CD14-positive monocyte (primary cell): ENCODE measurements around the gene HNF1B. TPM values are rescaled to one million over a fixed set of nuclear protein-coding genes. Genes with fewer than 3 reads are reported as not detected.

Source experiments
- DNase-seq, 3 donors: peaks; one replicate each; pipeline ENCODE4 v3.0.0-alpha.2; 2011 to 2022
- H2AFZ ChIP-seq: 2 replicates; pipeline ENCODE4 v1.6.0; 2012; ENCODE audit warnings: mild to moderate bottlenecking, low read depth, low read length, inconsistent platforms; ENCODE audit not compliant: insufficient read depth, poor library complexity, severe bottlenecking
- H3K27ac ChIP-seq, 2 donors: 1 replicate in 1 of 2; 2 replicates in 1 of 2; pipeline ENCODE4 v1.5.1; 2012 to 2013; ENCODE audit warnings: low read length in 2 of 2, control low read depth in 1 of 2, inconsistent platforms in 1 of 2, low read depth in 1 of 2, mild to moderate bottlenecking in 1 of 2
- H3K27me3 ChIP-seq, 2 donors: one replicate each; pipeline versions ENCODE4 v1.6.0 to v1.6.1; 2011 to 2013; ENCODE audit warnings: low read length in 2 of 2; ENCODE audit not compliant: control insufficient read depth in 2 of 2, insufficient read depth in 2 of 2
- H3K36me3 ChIP-seq, 2 donors: replicated peaks in 1 of 2; 1 replicate in 1 of 2; 2 replicates in 1 of 2; pipeline versions ENCODE4 v1.5.1 to v1.6.1; 2012 to 2013; ENCODE audit warnings: low read length in 2 of 2, control low read depth in 1 of 2, inconsistent platforms in 1 of 2, mild to moderate bottlenecking in 1 of 2; ENCODE audit not compliant: insufficient read depth in 2 of 2, control insufficient read depth in 1 of 2
- H3K4me1 ChIP-seq, 2 donors: 1 replicate in 1 of 2; 2 replicates in 1 of 2; pipeline versions ENCODE4 v1.5.1 to v1.6.1; 2012 to 2013; ENCODE audit warnings: low read length in 2 of 2, control low read depth in 1 of 2, inconsistent platforms in 1 of 2, mild to moderate bottlenecking in 1 of 2, moderate library complexity in 1 of 2; ENCODE audit not compliant: insufficient read depth in 2 of 2, control insufficient read depth in 1 of 2
- H3K4me2 ChIP-seq: replicated peaks from 2 replicates; pipeline ENCODE3; 2012; ENCODE audit warnings: low read length, moderate library complexity, mild to moderate bottlenecking; ENCODE audit not compliant: poor library complexity, severe bottlenecking; ENCODE audit errors: extremely low read depth
- H3K4me3 ChIP-seq, 3 experiments: fragments of 200-600 bp in 1 of 3; sonication (generic) in 1 of 3; replicated peaks in 1 of 3; 1 replicate in 2 of 3; 2 replicates in 1 of 3; pipeline ENCODE4 v1.5.1; 2011 to 2013; ENCODE audit warnings: low read length in 3 of 3, mild to moderate bottlenecking in 3 of 3, control low read depth in 2 of 3, low read depth in 2 of 3, inconsistent platforms in 1 of 3, moderate library complexity in 1 of 3
- H3K79me2 ChIP-seq: 2 replicates; pipeline ENCODE4 v1.6.0; 2012; ENCODE audit warnings: mild to moderate bottlenecking, control low read depth, inconsistent platforms, low read length, moderate library complexity; ENCODE audit not compliant: insufficient read depth
- H3K9ac ChIP-seq: 2 replicates; pipeline ENCODE4 v1.6.0; 2017; ENCODE audit warnings: low read length, mild to moderate bottlenecking; ENCODE audit not compliant: insufficient read depth, poor library complexity, severe bottlenecking
- H3K9me3 ChIP-seq, 2 donors: replicated peaks in 1 of 2; 1 replicate in 1 of 2; 2 replicates in 1 of 2; pipeline versions ENCODE4 v1.5.1 to v1.6.1; 2012 to 2013; ENCODE audit warnings: low read length in 2 of 2, control low read depth in 1 of 2; ENCODE audit not compliant: control insufficient read depth in 1 of 2, insufficient read depth in 1 of 2
- H4K20me1 ChIP-seq: 2 replicates; pipeline ENCODE4 v1.6.0; 2012; ENCODE audit warnings: mild to moderate bottlenecking, low read length, control low read depth, moderate library complexity; ENCODE audit not compliant: insufficient read depth
- H3K27ac Mint-ChIP-seq, 7 donors: one replicate each; pipeline ENCODE4 v1.8.0; 2020; ENCODE audit warnings: mild to moderate bottlenecking in 7 of 7, mixed read lengths in 7 of 7, moderate library complexity in 6 of 7, inconsistent platforms in 2 of 7
- H3K27me3 Mint-ChIP-seq, 3 donors: one replicate each; pipeline ENCODE4 v1.8.0; 2021 to 2022; ENCODE audit warnings: low read depth in 3 of 3, mild to moderate bottlenecking in 3 of 3, mixed read lengths in 3 of 3, moderate library complexity in 3 of 3, inconsistent platforms in 1 of 3
- H3K36me3 Mint-ChIP-seq, 2 donors: one replicate each; pipeline ENCODE4 v1.8.0; 2020; ENCODE audit warnings: mixed read lengths in 2 of 2, inconsistent platforms in 1 of 2, mild to moderate bottlenecking in 1 of 2
- H3K4me1 Mint-ChIP-seq: one replicate; pipeline ENCODE4 v1.8.0; 2020; ENCODE audit warnings: mild to moderate bottlenecking, mixed read lengths
- H3K4me3 Mint-ChIP-seq, 2 donors: one replicate each; pipeline ENCODE4 v1.8.0; 2020; ENCODE audit warnings: mild to moderate bottlenecking in 2 of 2, mixed read lengths in 2 of 2, moderate library complexity in 1 of 2
- H3K9me3 Mint-ChIP-seq, 7 donors: one replicate each; pipeline ENCODE4 v1.8.0; 2020 to 2022; ENCODE audit warnings: mixed read lengths in 7 of 7, mild to moderate bottlenecking in 6 of 7, moderate library complexity in 6 of 7, inconsistent platforms in 2 of 7
- WGBS: methylation state at CpG from one replicate; pipeline ENCODE4 v1.1.5; 2013; ENCODE audit warnings: missing lambda C conversion rate; ENCODE audit not compliant: insufficient coverage; 5-methylcytosine and 5-hydroxymethylcytosine counted together
- intact Hi-C, 2 donors: fragments of 100-400 bp; cut with micrococcal nuclease; formaldehyde crosslinking; loops; one replicate each; pipeline versions ENCODE4 v1.15.0 to v1.15.1; 2023
- polyA plus RNA-seq, 3 donors: library from polyadenylated mRNA; depleted of rRNA in 1 of 3; unstranded in 2 of 3; stranded (reverse) in 1 of 3; fragments of 300-500 nt in 2 of 3; fragments of >200 nt in 1 of 3; fragmentation: Illumina TruSeq in 2 of 3; gene quantifications; 1 replicate in 2 of 3; 2 replicates in 1 of 3; pipeline ENCODE4 v1.2.3, GENCODE V29; 2012 to 2021
- TF ChIP-seq, protein P1 (sequence below): fragments of 200-600 bp; IDR thresholded peaks from one replicate; pipeline ENCODE4 v1.8.0; 2022; ENCODE audit warnings: antibody characterized with exemption, mild to moderate bottlenecking

HNF1B gene
- polyA plus RNA-seq, 3 donors: not detected

DNA sequence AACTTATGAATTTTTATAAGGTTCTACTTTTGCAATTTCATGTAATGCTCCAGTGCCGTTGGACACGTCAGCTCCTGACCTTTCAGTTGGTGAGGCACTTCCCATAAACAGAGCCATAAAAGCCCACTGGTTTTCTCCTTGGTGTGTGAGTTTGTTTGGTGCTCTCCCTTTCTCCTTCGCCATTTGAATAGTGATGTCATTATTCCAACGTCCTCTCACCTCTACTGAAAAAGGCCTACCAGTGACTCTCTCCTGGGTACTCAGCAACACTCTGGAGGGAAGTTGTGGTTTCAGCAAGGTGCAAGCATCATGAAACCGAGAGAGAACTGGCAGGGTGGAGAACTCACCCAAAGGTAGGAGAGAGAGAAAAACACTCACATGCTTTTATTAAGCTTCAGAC is 29.6 kb upstream of the HNF1B start:
- peak in 2 of 3 donors; percentile 5 to 56 for DNase-seq
- Mint-ChIP-seq H3K27ac (no peak overlapping the region), H3K27me3 (peaks cover 0 to 2% (median 2%) of the 10 kb centered on the region in 3 donors), H3K4me1 (peaks cover 9% of the 10 kb centered on the region), H3K4me3 (no peak overlapping the region), H3K9me3 (no peaks in the 10 kb centered on the region), H3K36me3 (no peaks in the 10 kb centered on the region)
- WGBS: no CpG with 5 or more reads among the region's 5 CpGs
- Histone ChIP-seq H3K36me3 (no peaks in the 10 kb centered on the region), H3K4me3 (no peak overlapping the region), H3K79me2 (no peaks in the 10 kb centered on the region), H3K27ac (no peak overlapping the region), H3K27me3 (no peaks in the 10 kb centered on the region), H3K4me2 (no peak overlapping the region), H3K9me3 (no peaks in the 10 kb centered on the region), H4K20me1 (no peaks in the 10 kb centered on the region), H3K9ac (no peak overlapping the region), H2AFZ (no peak overlapping the region), H3K4me1 (no peaks in the 10 kb centered on the region)
- intact Hi-C loops: no loop called here
- TF ChIP-seq, protein P1, sequence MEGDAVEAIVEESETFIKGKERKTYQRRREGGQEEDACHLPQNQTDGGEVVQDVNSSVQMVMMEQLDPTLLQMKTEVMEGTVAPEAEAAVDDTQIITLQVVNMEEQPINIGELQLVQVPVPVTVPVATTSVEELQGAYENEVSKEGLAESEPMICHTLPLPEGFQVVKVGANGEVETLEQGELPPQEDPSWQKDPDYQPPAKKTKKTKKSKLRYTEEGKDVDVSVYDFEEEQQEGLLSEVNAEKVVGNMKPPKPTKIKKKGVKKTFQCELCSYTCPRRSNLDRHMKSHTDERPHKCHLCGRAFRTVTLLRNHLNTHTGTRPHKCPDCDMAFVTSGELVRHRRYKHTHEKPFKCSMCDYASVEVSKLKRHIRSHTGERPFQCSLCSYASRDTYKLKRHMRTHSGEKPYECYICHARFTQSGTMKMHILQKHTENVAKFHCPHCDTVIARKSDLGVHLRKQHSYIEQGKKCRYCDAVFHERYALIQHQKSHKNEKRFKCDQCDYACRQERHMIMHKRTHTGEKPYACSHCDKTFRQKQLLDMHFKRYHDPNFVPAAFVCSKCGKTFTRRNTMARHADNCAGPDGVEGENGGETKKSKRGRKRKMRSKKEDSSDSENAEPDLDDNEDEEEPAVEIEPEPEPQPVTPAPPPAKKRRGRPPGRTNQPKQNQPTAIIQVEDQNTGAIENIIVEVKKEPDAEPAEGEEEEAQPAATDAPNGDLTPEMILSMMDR: no peak

DNA sequence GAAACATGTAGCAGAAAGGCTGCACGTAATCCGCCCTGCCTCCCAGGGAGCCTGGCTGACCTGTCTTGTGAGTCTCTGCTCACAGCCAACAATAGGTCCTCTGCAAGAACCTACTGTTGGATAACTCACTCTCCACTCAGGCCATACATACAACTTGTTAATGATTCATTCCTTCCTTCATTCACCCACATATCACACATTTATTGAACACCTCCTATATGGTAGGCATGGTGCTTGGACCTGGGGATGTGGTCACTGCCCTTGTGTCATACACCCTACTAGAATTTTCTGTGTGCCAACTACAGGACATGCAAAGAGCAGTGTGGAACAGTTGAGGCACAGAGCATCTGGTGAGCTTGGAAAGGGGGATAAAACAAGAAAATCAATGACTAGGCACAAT is 28.1 kb upstream of the HNF1B start:
- Histone ChIP-seq H3K79me2 (no peaks in the 10 kb centered on the region), H3K4me2 (no peak overlapping the region), H3K36me3 (no peaks in the 10 kb centered on the region), H3K27ac (no peak overlapping the region), H3K4me1 (peaks cover 0 to 4% of the 10 kb centered on the region in 2 donors), H3K9me3 (no peaks in the 10 kb centered on the region), H3K27me3 (no peaks in the 10 kb centered on the region), H4K20me1 (no peaks in the 10 kb centered on the region), H3K4me3 (no peak overlapping the region), H3K9ac (no peak overlapping the region), H2AFZ (no peak overlapping the region)
- WGBS: 100% methylated on average over 2 of the region's 2 CpGs
- Mint-ChIP-seq H3K36me3 (no peaks in the 10 kb centered on the region), H3K27ac (no peak overlapping the region), H3K27me3 (peaks cover 0 to 2% (median 2%) of the 10 kb centered on the region in 3 donors), H3K9me3 (no peaks in the 10 kb centered on the region), H3K4me3 (no peak overlapping the region), H3K4me1 (peaks cover 10% of the 10 kb centered on the region)
- no peak for DNase-seq
- intact Hi-C loops: no loop called here
- TF ChIP-seq, protein P1: no peak
